Measurements from ENCODE around the gene NR3C2.

NR3C2 gene

DNA sequence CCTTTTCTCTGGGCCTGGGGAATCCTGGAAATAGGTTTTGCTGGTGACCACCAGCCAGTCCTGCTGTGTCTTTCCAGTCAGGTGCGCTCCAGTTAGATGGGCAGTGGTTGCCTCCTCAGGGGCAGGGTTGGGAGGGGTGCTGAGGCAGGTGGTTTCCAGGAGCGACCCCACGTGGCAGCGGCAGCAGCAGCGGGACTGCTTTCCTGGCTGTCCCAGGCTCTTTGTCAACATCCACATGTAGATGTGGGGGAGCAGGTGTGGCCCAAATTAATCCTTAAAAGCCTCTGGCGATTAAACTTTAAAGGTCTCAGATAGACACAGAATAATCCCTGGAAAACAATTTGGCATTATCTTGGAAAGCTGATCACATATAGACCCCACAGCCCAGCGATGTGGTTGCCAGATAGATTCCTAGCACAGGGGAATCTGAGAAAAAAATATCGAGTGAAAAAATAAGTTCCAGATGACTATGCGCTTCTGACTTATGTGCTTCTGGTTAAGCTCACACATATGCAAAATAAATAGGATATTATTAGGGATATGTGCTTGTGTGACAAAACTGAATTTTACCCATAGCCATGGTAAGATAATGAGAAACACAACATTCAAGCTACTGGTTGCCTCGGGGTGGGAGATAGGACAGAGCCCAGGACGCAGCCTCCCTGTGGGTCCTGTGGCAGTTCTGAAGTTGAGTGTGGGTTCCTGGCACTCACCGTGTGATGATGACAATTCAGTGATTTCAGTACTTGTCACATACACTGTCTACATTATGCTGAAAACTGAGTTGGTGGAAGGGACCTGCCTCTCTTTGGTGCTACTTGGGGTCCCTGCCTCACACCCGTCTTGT lies 373.9 kb downstream of the NR3C2 start:
- no peak for DNase-seq

DNA sequence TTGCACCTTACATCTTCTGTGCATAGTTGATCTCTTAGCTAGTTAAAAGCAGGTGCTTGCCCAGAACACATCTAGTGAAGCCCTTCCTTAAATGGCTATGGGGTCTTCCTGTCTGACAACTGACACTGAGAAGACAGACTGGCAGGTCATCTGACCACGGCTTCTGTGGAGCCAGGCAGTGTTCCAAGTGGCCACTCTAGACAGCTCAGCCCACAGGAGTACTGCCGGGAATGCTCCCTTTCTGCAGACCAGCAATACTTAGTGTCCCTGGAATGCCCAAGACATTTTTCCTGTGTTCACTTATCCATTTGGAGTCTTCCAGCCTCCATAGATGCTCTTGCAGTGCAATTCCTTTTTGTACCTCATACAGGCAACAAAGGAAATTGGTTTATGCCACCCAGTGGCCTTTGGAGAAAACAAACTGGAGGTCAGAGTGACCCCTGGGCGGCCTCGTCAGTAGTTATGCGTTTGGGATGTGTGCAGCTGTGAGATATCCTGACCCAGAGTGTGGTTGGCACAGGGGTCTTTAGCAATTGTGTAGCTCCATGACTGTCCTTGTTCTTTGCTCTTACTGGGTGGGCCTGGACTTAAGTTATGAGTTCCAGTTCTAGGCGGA lies 374.8 kb downstream of the NR3C2 start:
- DNase-seq, result no peak

DNA sequence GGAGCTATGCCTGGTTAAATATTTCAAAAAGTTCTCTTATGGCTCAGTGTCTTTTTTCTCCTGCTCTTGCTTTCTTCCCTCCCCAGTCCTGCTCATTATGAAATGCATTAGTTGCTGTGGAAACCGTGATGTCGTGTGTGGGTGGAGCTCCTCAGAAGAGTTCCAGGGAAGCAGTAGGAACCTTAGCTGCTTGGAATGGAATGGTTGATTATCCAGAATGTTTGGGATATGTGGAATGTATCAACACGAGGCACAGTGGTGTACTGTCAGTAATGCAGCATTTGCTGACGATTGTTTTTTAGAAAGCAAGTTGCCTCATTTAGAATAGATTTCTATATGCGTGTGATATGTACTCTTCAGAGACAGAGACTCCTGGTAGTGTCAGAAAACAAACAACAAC lies 377.1 kb downstream of the NR3C2 start:
- no peak for DNase-seq

DNA sequence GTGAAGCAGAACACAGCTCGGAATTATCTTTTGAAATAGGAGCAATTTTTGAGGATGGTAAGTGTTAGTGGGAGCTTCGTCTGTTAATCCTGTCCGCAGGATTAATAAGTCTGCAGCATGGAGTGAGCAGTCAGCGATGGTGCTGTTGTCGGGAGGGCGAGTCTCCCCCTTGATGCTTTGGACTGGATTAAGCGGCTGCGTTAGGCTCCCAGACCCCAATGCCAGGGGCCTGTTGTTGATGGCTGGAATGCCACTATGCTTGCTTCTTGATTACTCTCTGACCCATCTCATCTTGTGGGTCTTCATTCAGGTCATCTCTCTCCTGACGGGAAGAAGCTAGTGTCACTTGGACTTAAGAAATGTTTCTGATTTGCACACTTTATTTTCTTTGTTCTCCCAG lies 377.8 kb downstream of the NR3C2 start:
- no peak for DNase-seq

DNA sequence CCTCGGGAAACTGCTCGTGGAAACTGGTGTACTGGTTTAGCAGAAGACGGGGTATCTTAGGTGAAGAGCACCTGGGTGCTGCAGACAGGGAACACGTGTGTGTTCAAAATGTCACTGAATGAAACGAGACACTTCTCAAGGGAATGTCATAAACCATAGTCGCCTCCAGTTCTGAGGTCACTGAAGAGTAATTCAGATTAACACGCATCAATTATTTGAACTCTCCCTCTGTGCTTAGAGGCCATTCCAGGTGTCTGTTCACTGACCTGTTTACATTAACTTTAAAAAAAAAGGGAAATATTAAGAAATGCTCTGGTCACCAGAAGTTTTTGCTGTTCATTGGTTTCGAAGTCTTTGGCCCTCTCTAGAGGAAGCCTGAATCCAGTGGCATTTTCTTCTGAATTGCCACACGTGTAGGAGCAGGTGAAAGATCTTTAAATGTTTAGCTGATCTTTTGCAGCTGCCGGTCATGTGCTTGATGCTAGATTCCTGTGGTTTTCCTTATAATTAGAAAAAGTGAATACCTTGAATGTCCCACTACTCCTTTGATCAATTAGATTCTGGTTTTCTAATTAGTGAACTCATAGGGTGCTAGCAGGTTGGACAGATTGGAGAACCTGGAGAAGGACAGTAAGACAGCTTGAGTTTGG lies 379.8 kb downstream of the NR3C2 start:
- no peak for DNase-seq

DNA sequence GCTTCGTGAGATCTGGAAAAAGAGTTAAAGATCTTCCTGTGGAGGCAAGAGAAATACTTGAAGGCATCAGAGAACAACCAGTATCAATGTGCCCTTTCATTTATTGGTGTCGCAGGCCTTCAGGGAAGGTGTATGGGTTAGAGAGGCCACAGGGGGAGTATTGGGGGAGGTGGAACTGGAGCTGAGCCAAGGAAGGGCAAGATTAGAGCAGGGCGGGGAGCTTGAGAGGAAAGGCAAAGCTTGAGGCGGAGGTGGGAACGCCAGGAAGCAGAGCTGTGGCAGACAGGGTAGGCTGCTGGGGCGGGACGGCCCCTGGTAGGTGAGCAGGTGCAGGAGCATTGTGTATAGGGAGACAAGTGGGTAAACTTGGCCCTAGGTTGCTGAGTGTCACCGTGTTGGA lies 380.4 kb downstream of the NR3C2 start:
- DNase-seq, result no peak

DNA sequence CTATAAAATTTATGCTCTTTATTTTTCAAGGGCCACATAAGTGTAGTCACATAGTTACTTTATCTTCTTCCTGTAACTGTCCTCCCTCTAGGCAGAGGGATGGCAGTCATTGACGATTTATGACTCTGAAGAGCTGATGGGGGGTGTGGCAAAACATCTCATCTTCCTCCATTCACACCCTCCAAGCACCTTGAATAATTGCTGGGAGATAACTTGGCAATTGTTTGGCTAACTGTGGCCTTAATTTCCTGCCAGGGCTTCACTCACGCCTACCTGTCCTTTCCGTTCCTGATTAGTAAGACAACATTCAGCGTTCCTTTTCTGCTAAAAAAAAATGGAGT lies 381.1 kb downstream of the NR3C2 start:
- peak in 1 of 5 donors; percentile 24 for DNase-seq

- DNase-seq, result peak in 2 of 5 donors; percentile 6 to 62
Measured at GRCh38 chr4:148060264-148061140, 381.7 kb downstream of the NR3C2 start.

DNA sequence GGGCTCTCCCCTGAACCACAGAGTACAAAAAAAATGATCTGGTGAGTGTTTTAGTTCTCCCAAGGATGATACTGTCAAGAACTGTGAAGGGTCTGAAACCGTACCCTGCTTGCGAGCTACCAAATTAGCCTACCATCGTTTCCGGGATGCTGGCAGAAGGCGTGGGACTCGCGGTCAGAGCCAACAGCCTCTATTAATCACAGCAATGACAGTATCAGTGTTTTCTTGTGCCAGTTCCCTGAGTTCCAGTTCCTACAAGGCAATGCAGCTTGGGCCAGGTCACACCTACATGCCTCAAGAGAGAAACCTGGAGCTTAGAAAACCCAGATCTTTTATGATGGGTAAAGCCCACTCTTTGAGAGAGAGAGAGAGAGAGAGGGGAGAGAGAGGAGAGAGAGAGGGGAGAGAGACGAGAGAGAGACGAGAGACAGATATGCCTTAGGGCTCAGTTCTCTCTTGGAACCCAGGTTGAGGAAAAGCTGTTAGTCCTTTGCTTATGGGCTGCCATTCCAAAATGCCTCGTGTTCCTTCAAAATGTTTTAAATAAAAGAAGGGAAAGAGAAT lies 382.5 kb downstream of the NR3C2 start:
- no peak for DNase-seq

DNA sequence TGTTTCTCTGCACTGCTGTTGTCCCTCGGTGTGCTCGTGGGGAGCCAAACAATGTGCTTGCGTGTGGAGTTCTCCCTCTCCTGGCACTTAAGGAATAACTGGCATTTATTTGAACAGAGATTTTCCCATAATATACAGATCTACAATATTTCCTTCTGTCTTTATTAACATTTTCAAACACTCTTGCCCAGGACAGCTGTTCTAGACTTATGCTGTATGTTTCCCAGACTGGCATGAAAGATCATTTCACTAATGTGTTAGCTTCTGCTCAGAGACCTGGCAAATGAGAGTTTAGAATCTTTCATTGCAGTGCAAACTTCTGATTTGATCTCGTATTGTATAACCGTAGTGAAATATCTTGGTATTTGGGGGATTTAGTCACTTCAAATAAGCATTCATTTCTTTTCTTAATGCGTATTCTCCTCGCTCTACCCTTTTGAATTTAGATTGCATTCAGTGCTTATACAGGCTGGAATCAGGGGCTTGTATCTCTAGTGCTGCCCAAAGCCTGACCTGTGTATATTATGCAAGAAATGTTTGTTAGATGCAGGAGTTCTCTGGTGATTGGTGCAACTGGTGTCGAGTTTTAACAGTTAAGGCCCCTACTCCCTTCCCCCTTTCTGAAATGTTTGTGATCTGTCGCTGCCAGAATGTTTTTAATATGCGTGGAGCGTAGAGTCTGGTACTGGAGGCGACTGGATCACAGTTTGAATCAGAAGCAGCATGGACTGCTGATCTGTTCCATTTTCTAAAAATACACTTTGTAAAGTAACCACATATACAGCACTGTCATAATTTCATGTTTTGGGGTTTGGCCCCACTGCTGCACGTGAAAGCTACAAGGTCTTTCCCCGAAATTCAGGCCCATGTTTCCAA lies 384.0 kb downstream of the NR3C2 start:
- DNase-seq, result no peak

DNA sequence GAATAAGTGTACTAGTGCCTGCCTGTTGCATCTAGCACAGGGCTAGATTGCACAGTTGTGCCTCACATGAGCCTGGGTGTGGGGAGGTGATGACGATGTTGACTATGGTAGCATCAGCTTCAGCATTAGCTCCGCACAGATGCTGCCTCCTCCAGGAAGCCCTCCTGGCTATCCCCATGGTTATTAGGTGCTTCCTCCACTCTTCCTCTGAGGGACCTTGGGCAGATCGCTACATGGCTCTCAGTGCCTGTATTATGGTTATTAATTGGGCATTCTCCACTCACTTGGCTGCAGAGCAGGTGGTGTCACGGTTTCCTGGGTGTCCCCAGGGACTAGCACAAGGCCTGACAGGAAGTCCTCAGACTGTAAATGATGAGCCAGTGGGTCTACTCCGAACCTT lies 384.7 kb downstream of the NR3C2 start:
- no peak for DNase-seq

DNA sequence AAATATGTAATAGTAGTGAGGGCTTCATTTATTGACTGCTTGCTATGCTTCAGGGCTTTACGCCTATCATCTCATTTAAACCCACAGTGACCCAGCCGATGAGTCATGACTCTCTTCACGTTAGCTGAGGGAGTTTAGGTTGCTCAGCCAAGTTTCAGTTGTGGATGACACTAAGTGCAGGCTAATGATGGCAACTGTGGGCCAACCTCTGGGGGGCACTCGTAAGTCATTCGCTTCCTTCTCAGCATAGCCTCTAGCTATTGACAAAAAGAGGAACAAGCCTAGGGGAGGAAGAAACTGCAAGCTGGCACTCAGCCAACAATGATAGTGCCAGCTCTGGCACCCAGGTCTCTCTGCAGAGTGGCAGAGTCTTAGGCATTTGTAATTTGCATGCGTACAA lies 385.3 kb downstream of the NR3C2 start:
- DNase-seq, result peak in 3 of 5 donors; percentile 17 to 87 (median 21)

DNA sequence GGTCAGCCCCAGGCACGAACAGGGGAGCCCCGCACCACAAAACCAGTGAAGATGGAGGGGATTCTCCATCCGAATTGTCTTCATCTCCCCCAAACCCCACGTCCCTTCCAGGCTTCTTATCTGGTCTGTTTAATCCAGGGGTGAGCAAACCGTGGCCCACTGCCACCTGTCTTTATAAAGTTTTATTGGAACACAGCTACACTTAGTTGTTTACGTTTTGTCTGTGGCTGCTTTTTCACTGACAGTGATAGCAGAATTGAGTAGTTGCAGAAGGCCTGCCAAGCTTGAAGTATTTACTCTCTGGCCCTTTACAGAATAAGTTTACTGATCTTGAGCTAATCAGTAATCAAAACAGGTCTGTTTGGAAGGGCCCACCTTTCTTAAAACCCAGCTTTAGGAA lies 386.4 kb downstream of the NR3C2 start:
- no peak for DNase-seq

- no peak for DNase-seq
Measured at GRCh38 chr4:148054275-148054674, 387.9 kb downstream of the NR3C2 start.

GRCh38 chr4:148053298-148054003 lies 388.8 kb downstream of the NR3C2 start:
- DNase-seq, result no peak

GRCh38 chr4:148052448-148052847 lies 389.8 kb downstream of the NR3C2 start:
- peak in 2 of 5 donors; percentile 17 to 86 for DNase-seq

DNA sequence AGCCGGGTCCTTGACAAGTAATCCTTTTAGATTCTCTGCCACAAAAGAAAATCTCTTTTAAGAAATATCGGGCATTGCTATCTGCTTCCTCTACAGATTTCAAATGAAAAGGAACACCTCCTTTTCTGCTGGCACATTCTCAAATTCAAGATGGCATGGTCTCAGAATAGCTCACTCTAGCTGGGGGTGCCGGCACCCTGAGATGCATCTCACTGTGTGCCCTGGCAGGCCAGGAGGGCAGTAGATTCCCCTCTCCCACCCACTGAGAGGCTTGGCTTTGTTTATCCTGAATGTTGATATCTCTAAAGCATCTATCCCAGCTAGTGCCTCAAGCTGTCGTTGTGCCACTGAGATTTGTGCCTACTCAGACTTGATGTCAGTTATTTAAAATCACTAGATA lies 390.8 kb downstream of the NR3C2 start:
- no peak for DNase-seq

- no peak for DNase-seq
Measured at GRCh38 chr4:148048598-148048997, 393.6 kb downstream of the NR3C2 start.

GRCh38 chr4:148044912-148045352 lies 397.3 kb downstream of the NR3C2 start:
- DNase-seq, result peak in 1 of 5 donors; percentile 13

- no peak for DNase-seq
Measured at GRCh38 chr4:148044089-148044911, 397.9 kb downstream of the NR3C2 start.
